ENCODE measurements around the gene RPL27A.

DNA sequence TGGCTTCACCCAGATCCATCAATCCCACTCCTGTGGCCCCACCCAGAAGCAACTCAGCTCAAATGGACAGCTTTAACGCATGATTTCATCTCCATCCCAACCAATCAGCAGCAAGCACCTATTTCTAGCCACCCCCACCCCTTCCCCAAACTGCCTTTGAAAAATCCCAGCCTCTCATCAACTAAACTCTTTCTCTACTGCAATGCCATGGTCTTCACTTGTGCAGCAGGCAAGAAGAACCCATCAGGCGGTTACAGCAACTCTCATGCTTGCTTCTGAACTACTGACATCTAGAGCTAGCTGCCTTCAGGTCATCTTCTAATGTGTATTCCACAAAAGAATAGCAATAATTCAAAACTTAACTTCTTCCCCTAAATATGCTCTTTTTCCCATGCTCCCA, 46.5 kb upstream of the RPL27A start:
- TF ChIP-seq, protein P1, sequence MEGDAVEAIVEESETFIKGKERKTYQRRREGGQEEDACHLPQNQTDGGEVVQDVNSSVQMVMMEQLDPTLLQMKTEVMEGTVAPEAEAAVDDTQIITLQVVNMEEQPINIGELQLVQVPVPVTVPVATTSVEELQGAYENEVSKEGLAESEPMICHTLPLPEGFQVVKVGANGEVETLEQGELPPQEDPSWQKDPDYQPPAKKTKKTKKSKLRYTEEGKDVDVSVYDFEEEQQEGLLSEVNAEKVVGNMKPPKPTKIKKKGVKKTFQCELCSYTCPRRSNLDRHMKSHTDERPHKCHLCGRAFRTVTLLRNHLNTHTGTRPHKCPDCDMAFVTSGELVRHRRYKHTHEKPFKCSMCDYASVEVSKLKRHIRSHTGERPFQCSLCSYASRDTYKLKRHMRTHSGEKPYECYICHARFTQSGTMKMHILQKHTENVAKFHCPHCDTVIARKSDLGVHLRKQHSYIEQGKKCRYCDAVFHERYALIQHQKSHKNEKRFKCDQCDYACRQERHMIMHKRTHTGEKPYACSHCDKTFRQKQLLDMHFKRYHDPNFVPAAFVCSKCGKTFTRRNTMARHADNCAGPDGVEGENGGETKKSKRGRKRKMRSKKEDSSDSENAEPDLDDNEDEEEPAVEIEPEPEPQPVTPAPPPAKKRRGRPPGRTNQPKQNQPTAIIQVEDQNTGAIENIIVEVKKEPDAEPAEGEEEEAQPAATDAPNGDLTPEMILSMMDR (IDR thresholded peaks at IDR 0.05) = no peak
- no peak for TF ChIP-seq POLR2A (IDR thresholded peaks at IDR 0.05)

All from lower leg skin (tissue), 3 donors.